22Rv1 (cell line): ENCODE measurements around the gene RFPL4A.

Source experiments
- CTCF ChIP-seq: fragments of 450-650 bp; IDR thresholded peaks from 2 replicates; pipeline ENCODE4 v1.5.1; 2017; ENCODE audit warnings: mild to moderate bottlenecking
- ZFX ChIP-seq: fragments of 450-650 bp; IDR thresholded peaks from 2 replicates; pipeline ENCODE4 v1.6.1; 2017; ENCODE audit warnings: antibody characterized with exemption, borderline replicate concordance

- TF ChIP-seq CTCF (no peak), ZFX (no peak)
Measured at GRCh38 chr19:55778331-55778730, 19.4 kb downstream of the RFPL4A start.
